Smooth muscle cell (in vitro differentiated cells): ENCODE results near the gene FAAH. TPM values are rescaled to one million over a fixed set of nuclear protein-coding genes. Genes with fewer than 3 reads are reported as not detected.

Experiments used
- DNase-seq: peaks from one replicate; lab custom pipeline; 2025; ENCODE audit not compliant: unreplicated experiment; lab: John Stamatoyannopoulos, UW
- H2AFZ ChIP-seq: fragments of 200-600 bp; sonication (generic); 2 replicates; pipeline ENCODE4 v1.6.0; 2016; ENCODE audit warnings: antibody characterized with exemption, low read depth, mild to moderate bottlenecking
- H3F3A ChIP-seq: fragments of 200-600 bp; sonication (generic); 2 replicates; pipeline ENCODE4 v1.6.0; 2017; ENCODE audit warnings: antibody characterized with exemption, low read depth
- H3K27ac ChIP-seq: fragments of 200-600 bp; sonication (generic); 2 replicates; pipeline ENCODE4 v1.5.1; 2016; ENCODE audit warnings: low read depth, mild to moderate bottlenecking
- H3K27me3 ChIP-seq: fragments of 200-600 bp; sonication (generic); 2 replicates; pipeline ENCODE4 v1.6.1; 2016; ENCODE audit warnings: low read depth, mild to moderate bottlenecking
- H3K36me3 ChIP-seq: fragments of 200-600 bp; sonication (generic); 2 replicates; pipeline ENCODE4 v1.5.1; 2016; ENCODE audit warnings: low read depth
- H3K4me1 ChIP-seq: fragments of 200-600 bp; sonication (generic); 2 replicates; pipeline ENCODE4 v1.5.1; 2016; ENCODE audit warnings: low read depth
- H3K4me2 ChIP-seq: fragments of 200-600 bp; sonication (generic); 2 replicates; pipeline ENCODE4 v1.6.0; 2016; ENCODE audit warnings: mild to moderate bottlenecking
- H3K4me3 ChIP-seq: fragments of 200-600 bp; sonication (generic); 2 replicates; pipeline ENCODE4 v1.5.1; 2016; ENCODE audit warnings: mild to moderate bottlenecking
- H3K79me2 ChIP-seq: fragments of 200-600 bp; sonication (generic); 2 replicates; pipeline ENCODE4 v1.6.0; 2016; ENCODE audit warnings: low read depth, mild to moderate bottlenecking
- H3K9ac ChIP-seq: fragments of 200-600 bp; sonication (generic); 2 replicates; pipeline ENCODE4 v1.6.0; 2016; ENCODE audit warnings: low read depth
- H3K9me3 ChIP-seq: fragments of 200-600 bp; sonication (generic); replicated peaks from 2 replicates; pipeline ENCODE4 v1.5.1; 2016; ENCODE audit warnings: low read depth
- H4K20me1 ChIP-seq: fragments of 200-600 bp; sonication (generic); 2 replicates; pipeline ENCODE4 v1.6.0; 2016; ENCODE audit warnings: low read depth
- CTCF ChIP-seq: fragments of 200-600 bp; sonication (generic); IDR thresholded peaks from 2 replicates; pipeline ENCODE4 v1.5.1; 2017; ENCODE audit warnings: borderline replicate concordance, mild to moderate bottlenecking, antibody characterized with exemption; ENCODE audit not compliant: insufficient read depth, poor library complexity, severe bottlenecking
- WGBS: methylation state at CpG from one replicate; pipeline ENCODE4 v1.1.7; 2016; ENCODE audit warnings: low lambda C conversion rate; 5-methylcytosine and 5-hydroxymethylcytosine counted together
- polyA plus RNA-seq: library from polyadenylated mRNA; unstranded; fragments of >200 nt; fragmentation: Nextera tagmentation; extraction: Ambion mirVana; gene quantifications from 2 replicates; pipeline ENCODE4 v1.2.1, GENCODE V29; 2016
- total RNA-seq: library from RNA; depleted of rRNA; stranded (reverse); fragments of >200 nt; gene quantifications from 2 replicates; pipeline ENCODE4 v1.2.3, GENCODE V29; 2014

FAAH gene
- total and polyA plus RNA-seq, 2 experiments from 2014 or later: 5.7 to 11.1 TPM

DNA sequence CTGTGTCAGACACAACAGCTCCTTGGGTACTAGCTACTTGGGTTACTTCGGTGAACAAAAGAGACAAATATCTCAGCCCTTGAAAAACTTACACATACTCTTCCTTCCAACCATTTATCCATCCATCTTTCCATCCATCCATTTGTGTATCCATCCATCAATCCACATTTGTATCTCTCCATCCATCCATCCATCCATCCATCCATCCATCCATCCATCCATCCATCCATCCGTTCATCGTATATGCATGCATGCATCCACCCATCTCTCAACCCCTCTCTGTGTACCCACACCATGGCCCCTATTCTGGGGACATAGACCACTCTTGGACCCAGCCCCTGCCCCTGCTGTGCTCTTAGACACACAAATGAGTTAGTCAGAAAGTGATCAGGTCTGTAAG is 40.2 kb downstream of the FAAH start:
- Histone ChIP-seq H3K4me2 (no peak overlapping the region), H3K79me2 (no peaks in the 10 kb centered on the region), H3K9ac (no peak overlapping the region), H3K36me3 (no peaks in the 10 kb centered on the region), H4K20me1 (no peaks in the 10 kb centered on the region), H3K4me3 (no peak overlapping the region), H3K9me3 (no peaks in the 10 kb centered on the region), H3K4me1 (no peaks in the 10 kb centered on the region), H2AFZ (no peak overlapping the region), H3F3A (no peaks in the 10 kb centered on the region), H3K27me3 (peaks cover 9% of the 10 kb centered on the region), H3K27ac (no peak overlapping the region)
- no peak for TF ChIP-seq CTCF
- 100% methylated on average over 3 of the region's 3 CpGs for WGBS
- DNase-seq: no peak

DNA sequence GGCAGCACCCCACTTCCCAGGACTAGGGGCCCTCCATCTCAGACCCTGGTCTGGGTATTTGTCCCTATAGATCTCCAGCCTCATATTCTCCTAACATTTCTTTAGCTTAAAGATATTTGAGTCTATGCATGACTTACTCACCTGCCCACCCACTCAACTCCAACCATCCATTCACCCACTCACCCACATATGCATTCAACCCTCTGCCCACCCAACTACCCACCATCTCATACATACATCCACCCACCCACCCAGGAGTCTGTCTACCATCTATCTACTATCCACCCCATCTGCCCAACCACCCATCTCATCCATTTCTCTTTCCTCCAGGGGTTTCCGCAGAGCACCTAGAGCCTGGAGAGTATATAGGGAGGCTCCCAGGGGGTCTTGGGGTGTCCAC is 42.7 kb downstream of the FAAH start:
- H3K9ac ChIP-seq: no peak overlapping the region
- peaks cover 9% of the 10 kb centered on the region for H3K27me3 ChIP-seq
- no peaks in the 10 kb centered on the region for H3K36me3 ChIP-seq
- H3K4me3 ChIP-seq: no peak overlapping the region
- H2AFZ ChIP-seq: no peak overlapping the region
- no peaks in the 10 kb centered on the region for H3F3A ChIP-seq
- 95% methylated on average over 1 of the region's 1 CpG for WGBS
- no peaks in the 10 kb centered on the region for H3K9me3 ChIP-seq
- H3K4me2 ChIP-seq: no peak overlapping the region
- no peaks in the 10 kb centered on the region for H3K4me1 ChIP-seq
- H4K20me1 ChIP-seq: no peaks in the 10 kb centered on the region
- DNase-seq: no peak
- no peak overlapping the region for H3K27ac ChIP-seq
- no peaks in the 10 kb centered on the region for H3K79me2 ChIP-seq
- no peak for TF ChIP-seq CTCF

DNA sequence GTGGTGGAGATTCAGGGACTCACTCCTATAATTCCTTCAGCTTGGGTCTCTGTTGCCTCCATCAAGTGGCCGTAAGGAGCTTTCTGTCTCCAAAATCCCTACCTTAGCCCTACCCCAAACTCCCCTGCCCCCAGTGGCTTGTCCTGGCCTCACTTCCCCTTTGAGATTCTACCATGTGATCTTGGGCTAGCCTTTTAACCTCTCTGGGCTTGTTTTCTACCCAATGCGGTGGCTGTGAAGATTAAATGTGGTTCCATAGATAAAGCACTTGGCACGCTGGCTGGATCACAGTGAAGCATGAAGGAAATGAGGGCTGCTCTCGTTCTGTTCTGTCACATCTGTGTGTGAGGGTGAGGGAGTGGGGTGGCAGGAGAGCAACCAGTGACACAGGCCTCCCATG is 43.6 kb downstream of the FAAH start:
- no peak for TF ChIP-seq CTCF
- WGBS: 80% methylated on average over 4 of the region's 4 CpGs
- peaks cover 9% of the 10 kb centered on the region for H3K27me3 ChIP-seq
- H3K4me2 ChIP-seq: no peak overlapping the region
- H3F3A ChIP-seq: no peaks in the 10 kb centered on the region
- no peaks in the 10 kb centered on the region for H3K9me3 ChIP-seq
- H3K79me2 ChIP-seq: no peaks in the 10 kb centered on the region
- DNase-seq: no peak
- H3K4me1 ChIP-seq: no peaks in the 10 kb centered on the region
- no peaks in the 10 kb centered on the region for H4K20me1 ChIP-seq
- H2AFZ ChIP-seq: no peak overlapping the region
- H3K9ac ChIP-seq: no peak overlapping the region
- H3K4me3 ChIP-seq: no peak overlapping the region
- H3K27ac ChIP-seq: no peak overlapping the region
- no peaks in the 10 kb centered on the region for H3K36me3 ChIP-seq

- no peak for DNase-seq
- WGBS: 94% methylated on average over 6 of the region's 6 CpGs
- Histone ChIP-seq H3F3A (no peaks in the 10 kb centered on the region), H3K79me2 (no peaks in the 10 kb centered on the region), H4K20me1 (no peaks in the 10 kb centered on the region), H3K9me3 (no peaks in the 10 kb centered on the region), H2AFZ (no peak overlapping the region), H3K27me3 (peaks cover 9% of the 10 kb centered on the region), H3K4me3 (no peak overlapping the region), H3K4me2 (no peak overlapping the region), H3K9ac (no peak overlapping the region), H3K36me3 (no peaks in the 10 kb centered on the region), H3K27ac (no peak overlapping the region), H3K4me1 (no peaks in the 10 kb centered on the region)
- no peak for TF ChIP-seq CTCF
Observed at GRCh38 chr1:46438346-46438745, 44.2 kb downstream of the FAAH start.
